Measurements from ENCODE around the gene KHDC4. TPM values are rescaled to one million over a fixed set of nuclear protein-coding genes. Genes with fewer than 3 reads are reported as not detected.
A peak's percentile ranks its signal among the peaks of the same experiment; 100 is the strongest.

KHDC4 gene
- total and polyA plus RNA-seq, 9 of the 15 experiments (the other 6 are each of a cell fraction or from before 2014, with no cell fraction given), result 12.1 to 185 (median 65.6) TPM

DNA sequence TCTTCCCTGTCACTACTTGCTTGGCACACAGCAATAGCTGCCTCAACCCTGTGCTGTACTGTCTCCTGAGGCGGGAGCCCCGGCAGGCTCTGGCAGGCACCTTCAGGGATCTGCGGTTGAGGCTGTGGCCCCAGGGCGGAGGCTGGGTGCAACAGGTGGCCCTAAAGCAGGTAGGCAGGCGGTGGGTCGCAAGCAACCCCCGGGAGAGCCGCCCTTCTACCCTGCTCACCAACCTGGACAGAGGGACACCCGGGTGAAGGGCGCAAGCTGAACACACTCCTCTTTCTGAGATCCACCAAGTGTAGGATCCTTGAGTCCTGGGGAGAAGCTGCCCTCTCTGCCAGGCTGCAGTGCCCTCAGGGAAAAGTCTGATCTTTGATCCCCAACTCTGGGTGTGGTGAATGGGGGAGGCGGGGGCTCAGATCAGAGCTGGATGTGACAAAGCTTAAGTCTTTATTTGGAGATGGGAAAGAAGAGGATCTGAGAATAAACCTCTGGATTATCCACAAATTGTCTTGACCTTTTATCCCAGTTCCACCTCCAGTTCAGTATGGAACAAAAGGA lies 8.4 kb upstream of the KHDC4 start:
- no peak for FAIRE-seq
- H3K9ac ChIP-seq (ENCODE audit: insufficient read depth in 1 of 2, low read depth in 2 of 2, low read length in 2 of 2), result peak overlapping the region in 1 of 2 experiments; percentile 69; a peak in 2 of 4 replicates
- no peaks in the 10 kb centered on the region for H3K9me1 ChIP-seq (ENCODE audit: control insufficient read depth, insufficient read depth, low read length)
- H4K20me1 ChIP-seq (replicated peaks; ENCODE audit: control insufficient read depth, insufficient read depth, low read length), result no peaks in the 10 kb centered on the region
- no peak overlapping the region for H2AFZ ChIP-seq (ENCODE audit: low read depth, low read length)
- intact Hi-C loops (cut with micrococcal nuclease) (no loop called here), in situ Hi-C loops (cut with MboI) (no loop called here)
- WGBS (ENCODE audit: insufficient coverage, low coverage, missing lambda C conversion rate), result 64% methylated on average over 11 of the region's 11 CpGs
- H3K27me3 ChIP-seq (ENCODE audit: control insufficient read depth in 2 of 2, insufficient read depth in 2 of 2, low read length in 2 of 2), result no peaks in the 10 kb centered on the region
- ChIA-PET POLR2A (interaction anchor here (0.6 to 6.9 kb wide), 7 partner anchors 10 to 60 kb away, joined by 3 to 50 read pairs (median 3); partner anchors contain the start of gene ARHGEF2), CTCF (ENCODE audit: low intra/inter-chr PET ratio) (no interaction called here)
- H3K36me3 ChIP-seq (ENCODE audit: control insufficient read depth, insufficient read depth, low read length), result peaks cover 18% of the 10 kb centered on the region; the same call in 2 of the 3 replicates
- H3K9me3 ChIP-seq (replicated peaks; ENCODE audit: control insufficient read depth, insufficient read depth, low read depth, low read length), result no peaks in the 10 kb centered on the region
- peaks cover 19 to 29% of the 10 kb centered on the region in 2 experiments for H3K4me1 ChIP-seq (replicated peaks in 1 of 2; ENCODE audit: control insufficient read depth in 2 of 2, insufficient read depth in 2 of 2, low read length in 2 of 2)
- H3K79me2 ChIP-seq (ENCODE audit: control insufficient read depth, insufficient read depth, low read length), result no peaks in the 10 kb centered on the region
- BruUV-seq (replicated peaks), result no TSS peak
- TF ChIP-seq ZNF586 (CRISPR knock-in tag; conservative IDR thresholded peaks at IDR 0.05) (no peak), RUNX1 (IDR thresholded peaks at IDR 0.05; ENCODE audit: low read depth) (no peak), MYNN (IDR thresholded peaks at IDR 0.05) (0 out of 2 replicates have a peak, but pooled peaks have one; percentile 13), MYNN (CRISPR knock-in tag; IDR thresholded peaks at IDR 0.05) (no peak), ZNF444 (CRISPR knock-in tag; IDR thresholded peaks at IDR 0.05) (no peak), POLR2A (conservative IDR thresholded peaks at IDR 0.05) (no peak), POLR2G (IDR thresholded peaks at IDR 0.05; ENCODE audit: low read depth, low read length) (peak; percentile 14; the same call in 1 of the 2 replicates), HEY1 (CRISPR knock-in tag; IDR thresholded peaks at IDR 0.05; ENCODE audit: borderline replicate concordance) (no peak)
- TF ChIP-seq, protein P1, sequence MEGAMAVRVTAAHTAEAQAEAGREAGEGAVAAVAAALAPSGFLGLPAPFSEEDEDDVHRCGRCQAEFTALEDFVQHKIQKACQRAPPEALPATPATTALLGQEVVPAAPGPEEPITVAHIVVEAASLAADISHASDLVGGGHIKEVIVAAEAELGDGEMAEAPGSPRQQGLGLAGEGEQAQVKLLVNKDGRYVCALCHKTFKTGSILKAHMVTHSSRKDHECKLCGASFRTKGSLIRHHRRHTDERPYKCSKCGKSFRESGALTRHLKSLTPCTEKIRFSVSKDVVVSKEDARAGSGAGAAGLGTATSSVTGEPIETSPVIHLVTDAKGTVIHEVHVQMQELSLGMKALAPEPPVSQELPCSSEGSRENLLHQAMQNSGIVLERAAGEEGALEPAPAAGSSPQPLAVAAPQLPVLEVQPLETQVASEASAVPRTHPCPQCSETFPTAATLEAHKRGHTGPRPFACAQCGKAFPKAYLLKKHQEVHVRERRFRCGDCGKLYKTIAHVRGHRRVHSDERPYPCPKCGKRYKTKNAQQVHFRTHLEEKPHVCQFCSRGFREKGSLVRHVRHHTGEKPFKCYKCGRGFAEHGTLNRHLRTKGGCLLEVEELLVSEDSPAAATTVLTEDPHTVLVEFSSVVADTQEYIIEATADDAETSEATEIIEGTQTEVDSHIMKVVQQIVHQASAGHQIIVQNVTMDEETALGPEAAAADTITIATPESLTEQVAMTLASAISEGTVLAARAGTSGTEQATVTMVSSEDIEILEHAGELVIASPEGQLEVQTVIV (CRISPR knock-in tag; IDR thresholded peaks at IDR 0.05; ENCODE audit: borderline replicate concordance), result no peak
- TF ChIP-seq, protein P2, sequence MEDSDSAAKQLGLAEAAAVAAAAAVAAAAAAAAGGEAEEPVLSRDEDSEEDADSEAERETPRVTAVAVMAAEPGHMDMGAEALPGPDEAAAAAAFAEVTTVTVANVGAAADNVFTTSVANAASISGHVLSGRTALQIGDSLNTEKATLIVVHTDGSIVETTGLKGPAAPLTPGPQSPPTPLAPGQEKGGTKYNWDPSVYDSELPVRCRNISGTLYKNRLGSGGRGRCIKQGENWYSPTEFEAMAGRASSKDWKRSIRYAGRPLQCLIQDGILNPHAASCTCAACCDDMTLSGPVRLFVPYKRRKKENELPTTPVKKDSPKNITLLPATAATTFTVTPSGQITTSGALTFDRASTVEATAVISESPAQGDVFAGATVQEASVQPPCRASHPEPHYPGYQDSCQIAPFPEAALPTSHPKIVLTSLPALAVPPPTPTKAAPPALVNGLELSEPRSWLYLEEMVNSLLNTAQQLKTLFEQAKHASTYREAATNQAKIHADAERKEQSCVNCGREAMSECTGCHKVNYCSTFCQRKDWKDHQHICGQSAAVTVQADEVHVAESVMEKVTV (CRISPR knock-in tag; IDR thresholded peaks at IDR 0.05), result no peak
- H3K27ac ChIP-seq (ENCODE audit: extremely low read depth, low read depth, low read length), result no peak overlapping the region
- ATAC-seq, result no peak
- DNase-seq (ENCODE audit: extremely low read depth in 1 of 4, low spot score in 3 of 4), result no peak
- H3K4me2 ChIP-seq (ENCODE audit: insufficient read depth, low read length), result no peak overlapping the region
- H3K4me3 ChIP-seq, result no peak overlapping the region

Data from K562 (cell line).